ENCODE results near the gene PTPRE.

The PTPRE gene

DNA sequence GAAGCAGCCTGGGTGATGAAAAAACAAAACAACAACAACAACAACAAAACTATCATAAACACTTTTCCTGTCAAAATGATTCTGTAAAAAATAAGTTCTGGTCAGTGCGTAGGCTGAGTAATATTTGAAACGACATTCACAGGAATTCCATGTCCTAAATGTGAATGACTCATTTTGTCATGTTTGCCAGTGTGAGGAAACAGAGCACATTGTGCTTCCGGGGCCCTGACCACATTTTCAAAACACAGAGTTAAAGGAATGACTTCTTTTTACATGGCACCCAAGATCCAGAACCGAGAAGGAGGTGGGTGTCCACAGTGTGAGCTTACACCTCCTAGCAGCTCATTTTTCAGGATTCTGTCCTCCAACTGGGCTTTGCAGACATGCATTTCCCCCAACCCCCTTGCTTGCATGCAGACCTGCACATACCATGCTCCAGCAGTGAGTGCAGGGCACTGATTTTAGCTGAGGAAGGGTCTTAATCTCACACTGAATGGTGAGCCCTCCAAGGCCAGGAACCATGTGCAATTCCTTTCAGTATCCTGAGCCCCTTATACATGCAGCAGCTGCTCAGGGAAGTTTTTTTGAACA, 17.2 kb upstream of the PTPRE start:
- H3K27ac ChIP-seq, result peak overlapping the region in 1 of 2 donors; percentile 54
- intact Hi-C loops (cut with DNase I; ENCODE audit: low total_unique reads), result no loop called here

GRCh38 chr10:127890216-127890615, 16.7 kb upstream of the PTPRE start:
- no peak for DNase-seq
- Histone ChIP-seq H3K9me3 (no peaks in the 10 kb centered on the region), H3K4me3 (no peak overlapping the region), H3K36me3 (no peaks in the 10 kb centered on the region), H3K4me1 (peaks cover 0 to 7% (median 3%) of the 10 kb centered on the region in 4 donors), H3K27ac (no peak overlapping the region), H3K27me3 (no peaks in the 10 kb centered on the region)
- intact Hi-C loops (cut with DNase I; ENCODE audit: low total_unique reads), result no loop called here
- TF ChIP-seq CTCF (IDR thresholded peaks at IDR 0.05), result no peak

More for the DNA sequence above, 17.2 kb upstream of the PTPRE start:
- Histone ChIP-seq H3K27me3 (no peaks in the 10 kb centered on the region), H3K4me1 (peaks cover 0 to 7% (median 3%) of the 10 kb centered on the region in 4 donors), H3K36me3 (no peaks in the 10 kb centered on the region), H3K4me3 (no peak overlapping the region), H3K9me3 (no peaks in the 10 kb centered on the region)
- no peak for DNase-seq
- no peak for TF ChIP-seq CTCF (IDR thresholded peaks at IDR 0.05)

DNA sequence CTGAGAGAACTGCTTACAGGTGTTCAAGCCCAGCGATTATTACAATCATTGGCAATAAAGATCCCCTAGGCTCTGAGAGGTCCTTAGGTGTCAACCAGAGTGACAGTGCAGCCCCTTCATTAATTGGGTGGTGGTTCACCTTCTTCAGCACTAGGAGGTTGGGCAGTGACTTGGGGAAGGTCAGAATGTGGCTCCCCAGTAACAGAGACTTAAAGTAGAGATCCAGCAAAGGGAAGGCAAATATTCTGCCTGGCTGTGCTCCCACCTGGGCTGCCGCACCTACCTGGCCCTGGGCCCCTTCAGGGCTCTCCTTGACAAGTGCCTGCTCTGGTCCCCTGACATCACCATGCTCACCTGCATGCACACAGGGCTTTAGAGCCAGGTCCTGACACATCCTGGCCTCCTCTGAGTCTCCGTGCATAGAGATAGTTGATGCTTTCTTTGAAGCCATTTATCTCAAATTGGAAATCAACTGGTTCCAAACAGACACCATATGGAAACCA, 16.0 kb upstream of the PTPRE start:
- no peaks in the 10 kb centered on the region for H3K27me3 ChIP-seq
- no peak overlapping the region for H3K27ac ChIP-seq
- TF ChIP-seq CTCF (IDR thresholded peaks at IDR 0.05), result no peak
- H3K9me3 ChIP-seq, result no peaks in the 10 kb centered on the region
- peaks cover 0 to 7% (median 3%) of the 10 kb centered on the region in 4 donors for H3K4me1 ChIP-seq
- intact Hi-C loops (cut with DNase I; ENCODE audit: low total_unique reads), result no loop called here
- no peaks in the 10 kb centered on the region for H3K36me3 ChIP-seq
- no peak overlapping the region for H3K4me3 ChIP-seq
- no peak for DNase-seq

GRCh38 chr10:127892743-127893142, 14.2 kb upstream of the PTPRE start, which contains the start of gene CLRN3:
Gene CLRN3 (minus strand): TSS chr10:127892941. CDS start chr10:127892784, 157 bp downstream.
- H3K27ac ChIP-seq, result no peak within 1 kb of the TSS
- no peak for DNase-seq
- no peak for TF ChIP-seq CTCF (IDR thresholded peaks at IDR 0.05)
- H3K9me3 ChIP-seq, result peaks cover 0 to 4% (median 0%) of the 10 kb centered on the region in 3 donors
- H3K36me3 ChIP-seq, result no peaks in the 10 kb centered on the region
- H3K27me3 ChIP-seq, result no peaks in the 10 kb centered on the region
- no peak within 1 kb of the TSS for H3K4me3 ChIP-seq
- intact Hi-C loops (cut with DNase I; ENCODE audit: low total_unique reads), result no loop called here
- H3K4me1 ChIP-seq, result peaks cover 0 to 7% (median 3%) of the 10 kb centered on the region in 4 donors

DNA sequence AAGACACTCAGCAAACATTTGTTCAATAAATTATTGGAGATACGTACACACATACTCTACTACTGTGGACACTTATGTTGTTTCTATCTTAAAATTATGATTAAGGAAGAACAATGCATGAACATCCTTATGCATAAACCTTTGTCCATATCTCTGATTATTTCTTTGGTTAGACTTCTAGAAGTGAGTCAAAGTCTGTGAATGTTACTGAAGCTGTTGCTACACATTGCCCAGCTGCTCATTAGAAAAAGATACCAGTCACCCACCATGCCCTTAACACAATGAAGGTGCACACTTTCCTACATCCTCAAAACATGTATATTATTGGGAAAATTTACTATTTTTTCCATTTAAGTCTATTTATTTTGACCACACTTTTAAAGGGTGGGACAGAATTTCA, 12.8 kb upstream of the PTPRE start:
- no peak for DNase-seq
- intact Hi-C loops (cut with DNase I; ENCODE audit: low total_unique reads), result no loop called here
- Histone ChIP-seq H3K27me3 (peaks cover 0 to 3% of the 10 kb centered on the region in 2 donors), H3K36me3 (no peaks in the 10 kb centered on the region), H3K27ac (no peak overlapping the region), H3K4me3 (no peak overlapping the region), H3K9me3 (peaks cover 0 to 4% (median 0%) of the 10 kb centered on the region in 3 donors), H3K4me1 (peaks cover 0 to 4% (median 2%) of the 10 kb centered on the region in 4 donors)
- TF ChIP-seq CTCF (IDR thresholded peaks at IDR 0.05), result no peak

Data from tibial artery (tissue), 4 donors.